K562 (cell line): ENCODE data around the gene SLC22A1.
"Not testable (repeated sequence)": the region's sequence is repeated elsewhere in the genome, so short reads cannot be mapped to it uniquely, and the experiment has no call there.

Experiments
- ADNP ChIP-seq: fragments of 200-800 bp; sonication (Bioruptor generic); IDR thresholded peaks from 2 replicates; pipeline ENCODE4 v1.6.1; 2016; ENCODE audit warnings: missing genetic modification characterization, missing compliant biosample characterization
- ATF4 ChIP-seq: fragments of 450-650 bp; formaldehyde crosslinking; IDR thresholded peaks from 2 replicates; pipeline ENCODE4 v1.4.0; 2022; ENCODE audit warnings: mild to moderate bottlenecking, moderate library complexity
- CTCF ChIP-seq, 3 experiments: IDR thresholded peaks in 2 of 3; conservative IDR thresholded peaks in 1 of 3; 2 replicates each; pipeline ENCODE4 v1.5.1; 2011 to 2012; ENCODE audit warnings: low read length in 3 of 3, mild to moderate bottlenecking in 3 of 3, control low read depth in 2 of 3, improper control_type of control experiment in 1 of 3, inconsistent platforms in 1 of 3, low read depth in 1 of 3, mixed read lengths in 1 of 3, moderate library complexity in 1 of 3; ENCODE audit not compliant: insufficient read depth in 2 of 3
- HNRNPH1 ChIP-seq: fragments of 200-400 bp; formaldehyde crosslinking; optimal IDR thresholded peaks from 2 replicates; pipeline ENCODE3; 2017; ENCODE audit warnings: low read depth, mild to moderate bottlenecking, low read length, moderate library complexity
- MCM7 ChIP-seq, 2 experiments: fragments of 450-650 bp; IDR thresholded peaks; 2 replicates each; pipeline ENCODE4 v1.6.1; 2016 to 2018
- PREB ChIP-seq: sonication (generic); formaldehyde crosslinking; IDR thresholded peaks from 2 replicates; pipeline ENCODE4 v1.8.1; 2023; ENCODE audit warnings: mild to moderate bottlenecking, missing genetic modification reagents
- SRSF9 ChIP-seq: fragments of 200-400 bp; formaldehyde crosslinking; IDR thresholded peaks from 2 replicates; pipeline ENCODE4 v1.6.1; 2017; ENCODE audit warnings: low read depth, low read length, borderline replicate concordance
- UBTF ChIP-seq, 2 experiments: IDR thresholded peaks; 2 replicates each; pipeline ENCODE4 v1.6.1; 2012; ENCODE audit warnings: improper control_type of control experiment in 2 of 2, low read depth in 2 of 2, low read length in 2 of 2, borderline replicate concordance in 1 of 2
- ZKSCAN1 ChIP-seq: fragments of 150-350 bp; IDR thresholded peaks from 2 replicates; pipeline ENCODE4 v1.6.1; 2016; ENCODE audit warnings: low read depth, low read length
- ZNF707 ChIP-seq: fragments of 250-450 bp; sonication (Bioruptor Pico); conservative IDR thresholded peaks from 2 replicates; pipeline ENCODE4 v1.8.0; 2022; ENCODE audit warnings: inconsistent platforms, mild to moderate bottlenecking, moderate library complexity

- not testable (repeated sequence) for TF ChIP-seq ATF4 (CRISPR knock-in tag); ZNF707 (CRISPR knock-in tag); PREB (CRISPR knock-in tag); CTCF (IDR thresholded peaks at IDR 0.05 in 2 of 3, conservative IDR thresholded peaks at IDR 0.05 in 1 of 3; ENCODE audit: insufficient read depth in 2 of 3, low read depth in 1 of 3, low read length in 3 of 3); SRSF9; ZKSCAN1; UBTF (IDR thresholded peaks at IDR 0.05; ENCODE audit: borderline replicate concordance in 1 of 2, low read depth in 2 of 2, low read length in 2 of 2); ADNP; HNRNPH1; MCM7 (IDR thresholded peaks at IDR 0.05)
Observed at GRCh38 chr6:160134337-160134751, 12.7 kb downstream of the SLC22A1 start.
